B cell (primary cell): Measurements from ENCODE around the gene KTI12. TPM values are rescaled to one million over a fixed set of nuclear protein-coding genes. Genes with fewer than 3 reads are reported as not detected.

ENCODE experiments used
- ATAC-seq: fragments of 200-7000 bp; cut with Tn5 transposase; one replicate; pipeline ENCODE4 v1.10.0; 2021; ENCODE audit warnings: low read depth, mild to moderate bottlenecking, moderate number of reproducible peaks, moderate library complexity
- CTCF ChIA-PET: fragments of 350-600 bp; sonication (Branson Sonifier 250); formaldehyde crosslinking; loops from one replicate; lab custom pipeline; 2021; ENCODE audit warnings: antibody characterized with exemption, inconsistent platforms; lab: Charles Lee
- POLR2A ChIA-PET: fragments of 350-600 bp; sonication (Branson Sonifier 250); formaldehyde crosslinking; loops from one replicate; lab custom pipeline; 2021; ENCODE audit warnings: antibody characterized with exemption; lab: Charles Lee
- DNase-seq: peaks from one replicate; pipeline ENCODE4 v3.0.0; 2013
- H2AFZ ChIP-seq: 2 replicates; pipeline ENCODE4 v1.6.1; 2012; ENCODE audit warnings: mild to moderate bottlenecking, low read depth, low read length; ENCODE audit not compliant: insufficient read depth, poor library complexity, severe bottlenecking
- H3K27ac ChIP-seq, 2 donors: 1 replicate in 1 of 2; 2 replicates in 1 of 2; pipeline ENCODE4 v1.5.1; 2012 to 2013; ENCODE audit warnings: low read length in 2 of 2, mild to moderate bottlenecking in 2 of 2, moderate library complexity in 1 of 2
- H3K27me3 ChIP-seq, 4 experiments: fragments of 200-600 bp in 1 of 4; sonication (generic) in 1 of 4; replicated peaks in 1 of 4; 1 replicate in 2 of 4; 2 replicates in 2 of 4; pipeline versions ENCODE4 v1.6.1 to v1.7.0; 2013 to 2016; ENCODE audit warnings: low read length in 3 of 4, mild to moderate bottlenecking in 2 of 4, mixed read lengths in 1 of 4, moderate library complexity in 1 of 4; ENCODE audit not compliant: insufficient read depth in 4 of 4, control insufficient read depth in 3 of 4; ENCODE audit errors: control extremely low read depth in 1 of 4
- H3K36me3 ChIP-seq, 2 experiments: replicated peaks in 1 of 2; 1 replicate in 1 of 2; 2 replicates in 1 of 2; pipeline versions ENCODE4 v1.6.1 to v1.7.1; 2013; ENCODE audit warnings: low read length in 1 of 2; ENCODE audit not compliant: insufficient read depth in 2 of 2, control insufficient read depth in 1 of 2; ENCODE audit errors: control extremely low read depth in 1 of 2, extremely low read depth in 1 of 2
- H3K4me1 ChIP-seq, 2 donors: fragments of 200-600 bp in 1 of 2; sonication (generic) in 1 of 2; 1 replicate in 1 of 2; 2 replicates in 1 of 2; pipeline versions ENCODE4 v1.5.1 to v1.6.1; 2013 to 2017; ENCODE audit warnings: low read length in 2 of 2; ENCODE audit not compliant: control insufficient read depth in 2 of 2, insufficient read depth in 2 of 2
- H3K4me2 ChIP-seq: replicated peaks from 2 replicates; pipeline ENCODE3; 2012; ENCODE audit warnings: mild to moderate bottlenecking, low read depth, low read length; ENCODE audit not compliant: poor library complexity, severe bottlenecking
- H3K4me3 ChIP-seq, 5 experiments: fragments of 200-600 bp in 1 of 5; sonication (generic) in 1 of 5; 1 replicate in 3 of 5; 2 replicates in 2 of 5; pipeline versions ENCODE4 v1.5.1 to v1.7.0; 2011 to 2016; ENCODE audit warnings: low read length in 4 of 5, mild to moderate bottlenecking in 4 of 5, low read depth in 2 of 5, control low read depth in 1 of 5, moderate library complexity in 1 of 5; ENCODE audit not compliant: insufficient read depth in 1 of 5; ENCODE audit errors: control extremely low read depth in 1 of 5, extremely low read depth in 1 of 5
- H3K79me2 ChIP-seq: fragments of 200-600 bp; sonication (generic); one replicate; pipeline ENCODE4 v1.6.0; 2016; ENCODE audit warnings: low read length; ENCODE audit not compliant: control insufficient read depth, insufficient read depth
- H3K9ac ChIP-seq: fragments of 200-600 bp; sonication (generic); 2 replicates; pipeline ENCODE4 v1.6.1; 2017; ENCODE audit warnings: mild to moderate bottlenecking, low read length, moderate library complexity
- H3K9me3 ChIP-seq, 3 donors: one replicate each; pipeline versions ENCODE4 v1.6.1 to v1.7.1; 2013; ENCODE audit warnings: low read length in 2 of 3; ENCODE audit not compliant: control insufficient read depth in 2 of 3, insufficient read depth in 1 of 3; ENCODE audit errors: control extremely low read depth in 1 of 3
- H4K20me1 ChIP-seq: 2 replicates; pipeline ENCODE4 v1.6.0; 2012; ENCODE audit warnings: mild to moderate bottlenecking, low read length; ENCODE audit not compliant: insufficient read depth, control insufficient read depth, poor library complexity, severe bottlenecking
- H3K27ac Mint-ChIP-seq: one replicate; pipeline ENCODE4 v1.8.0; 2021; ENCODE audit warnings: mixed read lengths
- H3K27me3 Mint-ChIP-seq: one replicate; pipeline ENCODE4 v1.8.0; 2021; ENCODE audit warnings: mixed read lengths
- H3K4me1 Mint-ChIP-seq: one replicate; pipeline ENCODE4 v1.8.0; 2021; ENCODE audit warnings: mixed read lengths
- H3K4me3 Mint-ChIP-seq: one replicate; pipeline ENCODE4 v1.8.0; 2021; ENCODE audit warnings: mixed read lengths
- H3K9me3 Mint-ChIP-seq: one replicate; pipeline ENCODE4 v1.8.0; 2022; ENCODE audit warnings: mixed read lengths; ENCODE audit not compliant: insufficient read depth
- EZH2 ChIP-seq: IDR thresholded peaks from 2 replicates; pipeline ENCODE4 v1.6.1; 2012; ENCODE audit warnings: borderline replicate concordance, low read depth, mild to moderate bottlenecking, moderate library complexity, low read length; ENCODE audit not compliant: insufficient read depth, poor library complexity, severe bottlenecking
- WGBS: methylation state at CpG from one replicate; pipeline ENCODE4 v1.1.5; 2013; ENCODE audit warnings: missing lambda C conversion rate; ENCODE audit not compliant: insufficient coverage; 5-methylcytosine and 5-hydroxymethylcytosine counted together
- intact Hi-C: fragments of 100-400 bp; cut with micrococcal nuclease; formaldehyde crosslinking; loops from one replicate; pipeline ENCODE4 v1.10.0; 2022
- polyA plus RNA-seq: library from polyadenylated mRNA; depleted of rRNA; stranded (reverse); fragments of >200 nt; gene quantifications from 2 replicates; pipeline ENCODE4 v1.2.3, GENCODE V29; 2012
- total RNA-seq, 2 donors: library from RNA; stranded (reverse); fragments of 120-200 nt in 1 of 2; gene quantifications; 1 replicate in 1 of 2; 2 replicates in 1 of 2; pipeline versions ENCODE4 v1.2.3 to v1.2.4, GENCODE V29; 2013 to 2022
- TF ChIP-seq, protein P1 (sequence below): fragments of 200-600 bp; IDR thresholded peaks from one replicate; pipeline ENCODE4 v1.8.0; 2022; ENCODE audit warnings: antibody characterized with exemption, mild to moderate bottlenecking

The KTI12 gene
- total and polyA plus RNA-seq, 2 donors (not counting 1 experiment from before 2014, with no cell fraction given): 14.7 to 22.5 TPM

DNA sequence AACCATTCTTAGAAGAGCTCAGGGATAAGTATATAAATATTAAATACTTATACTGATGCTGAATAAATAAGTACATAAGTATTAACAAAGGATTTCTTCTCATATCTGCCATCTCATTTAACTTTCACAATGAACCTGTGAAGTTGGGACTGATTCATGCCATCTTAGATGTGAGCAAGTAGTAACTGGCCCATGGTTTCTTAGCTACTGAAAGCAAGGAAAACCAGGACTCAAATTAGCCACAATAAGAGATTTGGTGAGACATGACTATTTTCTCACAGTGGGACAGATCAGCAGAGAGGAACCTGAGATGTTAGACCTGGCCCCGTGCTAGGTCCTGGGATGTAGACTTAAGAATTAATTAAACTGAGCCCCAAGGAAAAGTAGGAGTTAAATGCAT lies 34.9 kb downstream of the KTI12 start:
- no peaks in the 10 kb centered on the region for H3K4me1 ChIP-seq
- H2AFZ ChIP-seq: no peak overlapping the region
- H4K20me1 ChIP-seq: no peaks in the 10 kb centered on the region
- no peaks in the 10 kb centered on the region for H3K9me3 Mint-ChIP-seq
- H3K79me2 ChIP-seq: no peaks in the 10 kb centered on the region
- H3K27me3 ChIP-seq: peaks cover 0 to 9% (median 0%) of the 10 kb centered on the region in 4 experiments
- H3K4me2 ChIP-seq: no peak overlapping the region
- no peak overlapping the region for H3K9ac ChIP-seq
- no peaks in the 10 kb centered on the region for H3K4me1 Mint-ChIP-seq
- peaks cover 23% of the 10 kb centered on the region for H3K27me3 Mint-ChIP-seq
- DNase-seq: no peak
- no peak for TF ChIP-seq EZH2
- TF ChIP-seq, protein P1, sequence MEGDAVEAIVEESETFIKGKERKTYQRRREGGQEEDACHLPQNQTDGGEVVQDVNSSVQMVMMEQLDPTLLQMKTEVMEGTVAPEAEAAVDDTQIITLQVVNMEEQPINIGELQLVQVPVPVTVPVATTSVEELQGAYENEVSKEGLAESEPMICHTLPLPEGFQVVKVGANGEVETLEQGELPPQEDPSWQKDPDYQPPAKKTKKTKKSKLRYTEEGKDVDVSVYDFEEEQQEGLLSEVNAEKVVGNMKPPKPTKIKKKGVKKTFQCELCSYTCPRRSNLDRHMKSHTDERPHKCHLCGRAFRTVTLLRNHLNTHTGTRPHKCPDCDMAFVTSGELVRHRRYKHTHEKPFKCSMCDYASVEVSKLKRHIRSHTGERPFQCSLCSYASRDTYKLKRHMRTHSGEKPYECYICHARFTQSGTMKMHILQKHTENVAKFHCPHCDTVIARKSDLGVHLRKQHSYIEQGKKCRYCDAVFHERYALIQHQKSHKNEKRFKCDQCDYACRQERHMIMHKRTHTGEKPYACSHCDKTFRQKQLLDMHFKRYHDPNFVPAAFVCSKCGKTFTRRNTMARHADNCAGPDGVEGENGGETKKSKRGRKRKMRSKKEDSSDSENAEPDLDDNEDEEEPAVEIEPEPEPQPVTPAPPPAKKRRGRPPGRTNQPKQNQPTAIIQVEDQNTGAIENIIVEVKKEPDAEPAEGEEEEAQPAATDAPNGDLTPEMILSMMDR: no peak
- H3K4me3 ChIP-seq: no peak overlapping the region
- no peaks in the 10 kb centered on the region for H3K36me3 ChIP-seq
- H3K27ac ChIP-seq: no peak overlapping the region
- 90% methylated on average over 1 of the region's 1 CpG for WGBS
- no peak overlapping the region for H3K4me3 Mint-ChIP-seq
- ATAC-seq: no peak
- POLR2A ChIA-PET: no interaction called here
- no peak overlapping the region for H3K27ac Mint-ChIP-seq
- intact Hi-C loops: no loop called here
- CTCF ChIA-PET: interaction anchor here (0.8 to 4.5 kb wide), 2 partner anchors 12 to 101 kb away, joined by 3 to 47 read pairs; no protein-coding TSS in a partner anchor
- H3K9me3 ChIP-seq: no peaks in the 10 kb centered on the region

DNA sequence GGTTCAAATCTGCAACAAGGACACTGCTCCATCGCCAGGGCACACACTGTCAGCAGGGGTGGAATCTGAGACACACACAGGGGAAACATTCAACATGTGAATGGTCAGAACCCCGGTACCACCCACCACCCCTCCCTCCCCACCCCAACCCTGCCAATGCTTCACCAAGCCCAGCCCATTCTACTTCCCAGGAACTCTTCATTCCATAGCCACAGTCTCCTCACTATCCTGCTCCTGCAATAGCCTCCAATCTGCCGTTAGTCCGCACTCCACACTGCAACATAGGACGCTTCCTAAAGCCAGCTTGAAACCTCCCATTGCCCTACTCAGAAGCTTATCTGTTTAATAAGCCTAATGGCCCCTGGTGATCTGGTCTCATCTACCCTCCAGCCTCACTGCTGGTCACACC lies 35.6 kb downstream of the KTI12 start:
- H3K4me3 ChIP-seq: no peak overlapping the region
- H3K4me1 ChIP-seq: no peaks in the 10 kb centered on the region
- DNase-seq (no peak), ATAC-seq (no peak)
- POLR2A ChIA-PET: no interaction called here
- no peak overlapping the region for H3K27ac ChIP-seq
- H3K9ac ChIP-seq: no peak overlapping the region
- no peak overlapping the region for H3K4me2 ChIP-seq
- H2AFZ ChIP-seq: no peak overlapping the region
- peaks cover 0 to 13% (median 3%) of the 10 kb centered on the region in 4 experiments for H3K27me3 ChIP-seq
- intact Hi-C loops: no loop called here
- WGBS: 81% methylated on average over 5 of the region's 5 CpGs
- H3K9me3 ChIP-seq: no peaks in the 10 kb centered on the region
- no peak for TF ChIP-seq EZH2
- TF ChIP-seq, protein P1: no peak
- H3K27me3 Mint-ChIP-seq: peaks cover 26% of the 10 kb centered on the region
- H3K36me3 ChIP-seq: no peaks in the 10 kb centered on the region
- H3K27ac Mint-ChIP-seq: no peak overlapping the region
- no peaks in the 10 kb centered on the region for H3K79me2 ChIP-seq
- H3K4me3 Mint-ChIP-seq: no peak overlapping the region
- H4K20me1 ChIP-seq: no peaks in the 10 kb centered on the region
- H3K4me1 Mint-ChIP-seq: no peaks in the 10 kb centered on the region
- CTCF ChIA-PET: interaction anchor here (4.5 kb wide), 1 partner anchor 100 kb away, joined by 47 read pairs; no protein-coding TSS in a partner anchor
- no peaks in the 10 kb centered on the region for H3K9me3 Mint-ChIP-seq
